K562 treated with DMSO at 1 percent for 48 hours (cell line): ENCODE data around the gene CRIP1. TPM values are rescaled to one million over a fixed set of nuclear protein-coding genes. Genes with fewer than 3 reads are reported as not detected.

Experiments
- total RNA-seq: library from RNA; unstranded; fragments of 300-600 nt; gene quantifications from 2 replicates; pipeline ENCODE4 v1.2.3, GENCODE V29; 2022; ENCODE audit warnings: low replicate concordance; ENCODE audit errors: extremely low read depth

Gene CRIP1
- total RNA-seq, result not detected in 2 replicates

GRCh38 chr14:105486163-105486973, at the start of gene CRIP1:
TSS of gene CRIP1 (plus strand) at chr14:105486886. CDS start at chr14:105487260, 374 bp downstream.

GRCh38 chr14:105474483-105475268, 12.0 kb upstream of the CRIP1 start, which contains the start of gene CRIP2:
TSS of gene CRIP2 (plus strand) at chr14:105474821. CDS start at chr14:105474863, 42 bp downstream.

GRCh38 chr14:105490572-105491365, 4.1 kb downstream of the CRIP1 start, which contains the start of gene TEDC1:
TSS of gene TEDC1 (plus strand) at chr14:105491246. CDS start at chr14:105491376, 130 bp downstream.

GRCh38 chr14:105525861-105526775, 39.4 kb downstream of the CRIP1 start, which contains the start of gene TMEM121:
TSS of gene TMEM121 (plus strand) at chr14:105526583. CDS start at chr14:105528835, 2,252 bp downstream.

Other genes starting within 250 kb of the CRIP1 start
- not detected in 2 replicates for gene BTBD6, start 238.4 kb upstream of the CRIP1 start, total RNA-seq
- not detected in 2 replicates for gene BRF1, start 185.9 kb upstream of the CRIP1 start, total RNA-seq
- not detected in 2 replicates for gene PACS2, start 172.1 kb upstream of the CRIP1 start, total RNA-seq
- gene TEX22, start 88.3 kb upstream of the CRIP1 start, total RNA-seq, result not detected in 2 replicates
- not detected in 2 replicates for gene MTA1, start 67.1 kb upstream of the CRIP1 start, total RNA-seq
- not detected in 2 replicates for gene CRIP2, start 12.1 kb upstream of the CRIP1 start, total RNA-seq
- not detected in 2 replicates for gene TEDC1, start 4.4 kb downstream of the CRIP1 start, total RNA-seq
- not detected in 2 replicates for gene TMEM121, start 39.7 kb downstream of the CRIP1 start, total RNA-seq